Pancreas (tissue), 10 donors: Measurements from ENCODE around the gene ARAP2. TPM values are rescaled to one million over a fixed set of nuclear protein-coding genes. Genes with fewer than 3 reads are reported as not detected.

Experiments used
- ATAC-seq, 4 donors: fragments of 200-7000 bp; cut with Tn5 transposase; one replicate each; pipeline versions ENCODE4 v1.8.0 to v1.9.1; 2020; ENCODE audit warnings: mild to moderate bottlenecking in 4 of 4, moderate library complexity in 4 of 4
- DNase-seq, 6 donors: peaks; one replicate each; pipeline ENCODE4 v3.0.0-alpha.2; 2020
- FAIRE-seq: peaks from 2 replicates; lab custom pipeline; 2012; peaks lifted over from hg19 to GRCh38; lab: Jason Lieb, UNC
- H3K27ac ChIP-seq, 4 donors: fragments of 200-600 bp; sonication (generic); 1 replicate in 3 of 4; 2 replicates in 1 of 4; pipeline versions ENCODE4 v1.5.0 to v1.8.0; 2020
- H3K27me3 ChIP-seq, 4 donors: fragments of 200-600 bp; one replicate each; pipeline ENCODE4 v1.8.0; 2021
- H3K36me3 ChIP-seq, 3 donors: fragments of 200-600 bp; sonication (generic) in 1 of 3; one replicate each; pipeline versions ENCODE4 v1.5.0 to v1.8.0; 2020 to 2021
- H3K4me1 ChIP-seq, 3 donors: fragments of 200-600 bp; one replicate each; pipeline ENCODE4 v1.8.0; 2021
- H3K4me3 ChIP-seq, 4 donors: fragments of 200-600 bp; sonication (generic) in 2 of 4; one replicate each; pipeline versions ENCODE4 v1.5.0 to v1.8.0; 2020 to 2021
- H3K9me3 ChIP-seq, 4 donors: fragments of 200-600 bp; one replicate each; pipeline ENCODE4 v1.8.0; 2021
- CTCF ChIP-seq, 4 donors: fragments of 200-600 bp; sonication (generic) in 3 of 4; IDR thresholded peaks; one replicate each; pipeline versions ENCODE4 v1.5.0 to v1.8.0; 2021; ENCODE audit warnings: antibody characterized with exemption in 4 of 4
- WGBS, 2 donors: extraction: QIAGEN DNeasy Blood & Tissue Kit; methylation state at CpG; one replicate each; pipeline ENCODE4 v1.1.7; 2013; 5-methylcytosine and 5-hydroxymethylcytosine counted together
- intact Hi-C, 3 donors: fragments of 100-400 bp; cut with DNase I; formaldehyde crosslinking; loops; one replicate each; pipeline versions ENCODE4 v1.11.1 to v1.14.2; 2022
- polyA plus RNA-seq, 2 donors: library from polyadenylated mRNA; stranded (reverse); fragments of 200-250 nt; gene quantifications; one replicate each; pipeline ENCODE4 v1.2.3, GENCODE V29; 2013
- total RNA-seq, 6 donors: library from RNA; stranded (reverse); fragmentation: NEBNext Ultra II Directional in 4 of 6; extraction: Animal tissue kit (Norgen Biotek cat#: 25700) in 4 of 6; gene quantifications; one replicate each; pipeline versions ENCODE4 v1.2.1 to v1.2.4, GENCODE V29; 2021 to 2023
- donor health status: healthy with polysubstance abuse.
- donor health status: DM: no; HTN: no; CAD: no; lungs with moderate emphysema.
- donor health status: DM: no; HTN: no; CAD: no.
- donor health status: control.
- donor health status: control.
- donor health status: Bipolar disorder and iron deficiency.
- donor health status: DM: yes; HTN: yes; CAD: no.
- donor health status: DM: no; HTN: no; CAD: no.
- donor health status: DM: no; HTN: no; CAD: no.
- donor health status: DM: yes; HTN: yes; CAD: no.

ARAP2 gene
- total and polyA plus RNA-seq, 8 donors, result 3.2 to 14.3 (median 7.7) TPM

DNA sequence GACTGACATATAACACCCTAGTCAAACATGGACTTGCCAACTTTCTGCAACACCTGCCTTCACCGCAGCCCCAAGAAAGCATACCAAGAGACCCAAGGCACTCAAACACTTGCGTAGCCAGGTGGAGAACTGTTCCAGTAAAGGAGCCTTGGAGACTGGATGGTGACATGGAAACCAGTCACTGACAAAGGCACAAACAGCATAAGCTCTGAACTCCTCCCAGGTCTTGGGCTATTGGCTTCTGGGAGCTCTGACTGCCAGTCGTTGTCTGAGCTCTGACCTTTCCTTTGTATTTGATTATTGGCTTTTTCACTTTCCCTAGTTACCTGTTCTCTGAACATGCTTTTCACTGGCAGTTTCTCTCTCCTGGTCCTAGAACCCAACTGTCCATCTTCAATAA lies 38.3 kb downstream of the ARAP2 start:
- no peak overlapping the region for H3K4me3 ChIP-seq
- FAIRE-seq (no peak), DNase-seq (peak in 4 of 6 donors; percentile 34 to 72 (median 48)), ATAC-seq (peak; percentile 88 to 96 (median 94))
- TF ChIP-seq CTCF (IDR thresholded peaks at IDR 0.05), result no peak
- no peaks in the 10 kb centered on the region for H3K9me3 ChIP-seq
- H3K27ac ChIP-seq, result peak overlapping the region in 2 of 4 donors; percentile 21 to 43
- 31 to 42% methylated on average over 3 of the region's 3 CpGs for WGBS, 2 donors
- H3K4me1 ChIP-seq, result peaks cover 6 to 23% (median 19%) of the 10 kb centered on the region in 3 donors
- H3K27me3 ChIP-seq, result no peaks in the 10 kb centered on the region
- H3K36me3 ChIP-seq, result no peaks in the 10 kb centered on the region
- intact Hi-C loops, result no loop called here

- H3K4me3 ChIP-seq, result no peak overlapping the region
- H3K36me3 ChIP-seq, result no peaks in the 10 kb centered on the region
- DNase-seq (peak in 1 of 6 donors; percentile 27), ATAC-seq (no peak), FAIRE-seq (no peak)
- no peaks in the 10 kb centered on the region for H3K27me3 ChIP-seq
- H3K27ac ChIP-seq, result no peak overlapping the region
- 96% methylated on average over 4 of the region's 4 CpGs for WGBS, 2 donors
- H3K4me1 ChIP-seq, result no peaks in the 10 kb centered on the region
- intact Hi-C loops, result no loop called here
- H3K9me3 ChIP-seq, result no peaks in the 10 kb centered on the region
- TF ChIP-seq CTCF (IDR thresholded peaks at IDR 0.05), result no peak
Observed at GRCh38 chr4:36198861-36199260, 45.5 kb downstream of the ARAP2 start.

DNA sequence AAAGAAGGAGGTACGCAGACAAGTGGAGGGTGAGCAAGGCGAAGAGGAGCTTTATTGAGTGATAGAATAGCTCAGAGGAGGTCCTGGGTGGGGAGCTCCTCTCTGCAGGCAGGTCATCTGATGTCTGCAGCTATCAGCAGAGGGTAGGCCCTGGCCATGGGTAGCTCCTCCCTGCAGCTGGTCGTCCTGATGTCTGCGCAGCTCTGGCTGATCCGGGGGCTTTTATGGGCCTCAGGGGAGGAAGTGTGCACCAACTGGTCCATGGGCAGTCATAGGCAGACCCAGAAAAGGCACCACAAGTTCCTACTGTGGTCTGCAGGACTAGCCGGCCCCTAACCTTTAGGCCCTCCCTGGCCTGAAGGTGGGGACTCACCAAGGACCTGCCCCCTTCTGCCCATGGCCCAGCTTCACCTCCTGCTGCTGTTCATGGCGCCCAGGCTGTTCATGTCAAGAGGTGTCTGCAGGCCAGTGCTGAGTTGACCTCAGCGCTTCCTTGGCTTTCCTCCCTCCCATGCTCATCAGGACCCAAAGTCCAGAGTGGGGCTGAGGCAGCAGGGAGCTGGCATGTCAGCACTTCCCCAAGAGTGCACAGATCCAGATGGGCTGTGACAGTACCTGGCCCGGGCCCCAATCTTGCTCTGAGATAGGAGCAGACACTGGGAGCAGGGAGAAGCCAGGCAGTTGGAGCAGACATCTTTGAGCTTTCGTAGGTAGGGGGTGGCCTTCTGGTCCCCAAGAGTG lies 46.1 kb downstream of the ARAP2 start:
- FAIRE-seq, result no peak
- H3K36me3 ChIP-seq, result no peaks in the 10 kb centered on the region
- H3K9me3 ChIP-seq, result no peaks in the 10 kb centered on the region
- no peak overlapping the region for H3K27ac ChIP-seq
- H3K27me3 ChIP-seq, result no peaks in the 10 kb centered on the region
- no peak for TF ChIP-seq CTCF (IDR thresholded peaks at IDR 0.05)
- peak in 1 of 6 donors; percentile 38 for DNase-seq
- no peak for ATAC-seq
- intact Hi-C loops, result no loop called here
- WGBS, 2 donors, result 93 to 94% methylated on average over 10 of the region's 10 CpGs
- H3K4me1 ChIP-seq, result no peaks in the 10 kb centered on the region
- no peak overlapping the region for H3K4me3 ChIP-seq

DNA sequence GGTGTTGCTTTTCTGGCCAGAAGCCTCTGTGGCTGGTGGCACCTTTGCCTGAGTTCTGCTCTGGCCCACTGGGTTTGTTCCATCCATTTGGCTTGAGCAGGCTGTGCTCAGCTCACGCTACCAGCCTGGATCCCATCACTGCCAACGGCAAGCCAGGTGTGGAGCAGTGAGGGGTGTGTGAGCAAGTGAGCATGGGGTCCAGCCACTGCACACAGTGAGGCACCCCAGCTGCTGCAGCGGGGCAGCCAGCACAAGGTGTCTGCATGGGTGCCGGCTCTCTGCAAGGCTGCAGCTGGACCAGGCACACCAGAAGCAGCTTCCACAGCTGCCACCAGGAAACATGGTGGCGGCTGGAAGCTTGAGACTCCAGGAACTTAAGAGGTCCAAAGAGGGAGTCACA lies 46.8 kb downstream of the ARAP2 start:
- peak in 1 of 6 donors; percentile 44 for DNase-seq
- H3K4me3 ChIP-seq, result no peak overlapping the region
- FAIRE-seq, result no peak
- H3K27me3 ChIP-seq, result no peaks in the 10 kb centered on the region
- no peaks in the 10 kb centered on the region for H3K4me1 ChIP-seq
- H3K9me3 ChIP-seq, result no peaks in the 10 kb centered on the region
- intact Hi-C loops, result no loop called here
- H3K27ac ChIP-seq, result no peak overlapping the region
- H3K36me3 ChIP-seq, result no peaks in the 10 kb centered on the region
- WGBS, 2 donors, result 96 to 99% methylated on average over 5 of the region's 5 CpGs
- no peak for TF ChIP-seq CTCF (IDR thresholded peaks at IDR 0.05)
- ATAC-seq, result no peak
